HepG2 (cell line): Measurements from ENCODE around the gene PTPN2. TPM values are rescaled to one million over a fixed set of nuclear protein-coding genes. Genes with fewer than 3 reads are reported as not detected.
A peak's percentile ranks its signal among the peaks of the same experiment; 100 is the strongest.

Source experiments
- AGO1 ChIP-seq: fragments of 200-400 bp; formaldehyde crosslinking; IDR thresholded peaks from 2 replicates; pipeline ENCODE4 v1.6.1; 2017; ENCODE audit warnings: mild to moderate bottlenecking, low read depth, low read length, moderate library complexity; ENCODE audit not compliant: poor library complexity, severe bottlenecking
- ATRX ChIP-seq: sonication (generic); formaldehyde crosslinking; IDR thresholded peaks from 2 replicates; pipeline ENCODE4 v1.4.0; 2020; ENCODE audit warnings: missing genetic modification reagents, borderline replicate concordance
- BCL3 ChIP-seq: sonication (generic); formaldehyde crosslinking; IDR thresholded peaks from 2 replicates; pipeline ENCODE4 v1.5.1; 2020; ENCODE audit warnings: mild to moderate bottlenecking, missing genetic modification reagents, moderate library complexity
- BORCS8-MEF2B ChIP-seq: sonication (generic); formaldehyde crosslinking; IDR thresholded peaks from 2 replicates; pipeline ENCODE4 v1.8.0; 2022; ENCODE audit warnings: mild to moderate bottlenecking, missing genetic modification reagents
- FOXO4 ChIP-seq: sonication (generic); formaldehyde crosslinking; conservative IDR thresholded peaks from 2 replicates; pipeline ENCODE4 v1.8.1; 2023; ENCODE audit warnings: missing genetic modification reagents
- GABPA ChIP-seq, 2 experiments: IDR thresholded peaks; 2 replicates each; pipeline ENCODE4 v1.6.1; 2011 to 2016; ENCODE audit warnings: low read depth in 2 of 2, low read length in 1 of 2, missing biosample characterization in 1 of 2, missing genetic modification characterization in 1 of 2
- GFI1 ChIP-seq: sonication (generic); formaldehyde crosslinking; IDR thresholded peaks from 2 replicates; pipeline ENCODE4 v1.5.0; 2020; ENCODE audit warnings: missing genetic modification reagents, mild to moderate bottlenecking, borderline replicate concordance
- KDM1A ChIP-seq: IDR thresholded peaks from 2 replicates; pipeline ENCODE4 v1.6.1; 2016; ENCODE audit warnings: missing compliant biosample characterization
- PCBP1 ChIP-seq: fragments of 200-400 bp; formaldehyde crosslinking; IDR thresholded peaks from 2 replicates; pipeline ENCODE4 v1.6.1; 2017; ENCODE audit warnings: mild to moderate bottlenecking, low read depth, low read length, borderline replicate concordance
- SIN3A ChIP-seq: IDR thresholded peaks from 2 replicates; pipeline ENCODE4 v1.6.1; 2011; ENCODE audit warnings: low read depth, mild to moderate bottlenecking, control low read depth, low read length, borderline replicate concordance
- SMARCE1 ChIP-seq: fragments of 450-650 bp; IDR thresholded peaks from 2 replicates; pipeline ENCODE4 v1.6.1; 2017; ENCODE audit warnings: borderline replicate concordance
- TP53 ChIP-seq: sonication (generic); formaldehyde crosslinking; conservative IDR thresholded peaks from 2 replicates; pipeline ENCODE4 v1.4.0; 2020; ENCODE audit warnings: missing genetic modification reagents
- U2AF2 ChIP-seq: fragments of 200-400 bp; formaldehyde crosslinking; IDR thresholded peaks from 2 replicates; pipeline ENCODE4 v1.6.1; 2017; ENCODE audit warnings: low read depth, mild to moderate bottlenecking, low read length
- ZBTB46 ChIP-seq: sonication (generic); formaldehyde crosslinking; IDR thresholded peaks from 2 replicates; pipeline ENCODE4 v1.4.0; 2020; ENCODE audit warnings: mild to moderate bottlenecking, missing genetic modification reagents, borderline replicate concordance
- ZNF124 ChIP-seq: sonication (generic); formaldehyde crosslinking; IDR thresholded peaks from 2 replicates; pipeline ENCODE4 v1.4.0; 2020; ENCODE audit warnings: missing genetic modification reagents
- ZNF205 ChIP-seq: IDR thresholded peaks from 2 replicates; pipeline ENCODE4 v1.6.1; 2018; ENCODE audit warnings: missing biosample characterization, missing genetic modification reagents
- ZNF207 ChIP-seq: fragments of 450-650 bp; IDR thresholded peaks from 2 replicates; pipeline ENCODE4 v1.6.1; 2016; ENCODE audit warnings: antibody characterized with exemption, borderline replicate concordance
- ZNF253 ChIP-seq: sonication (generic); formaldehyde crosslinking; IDR thresholded peaks from 2 replicates; pipeline ENCODE4 v1.8.0; 2022; ENCODE audit warnings: mild to moderate bottlenecking, missing genetic modification reagents, borderline replicate concordance
- ZNF468 ChIP-seq: sonication (generic); formaldehyde crosslinking; IDR thresholded peaks from 2 replicates; pipeline ENCODE4 v1.8.0; 2022; ENCODE audit warnings: mild to moderate bottlenecking, moderate library complexity, missing genetic modification reagents
- ZNF598 ChIP-seq: sonication (generic); formaldehyde crosslinking; IDR thresholded peaks from 2 replicates; pipeline ENCODE4 v1.5.1; 2020; ENCODE audit warnings: mild to moderate bottlenecking, missing genetic modification reagents, borderline replicate concordance
- ZNF615 ChIP-seq: sonication (generic); formaldehyde crosslinking; IDR thresholded peaks from 2 replicates; pipeline ENCODE4 v1.5.0; 2020; ENCODE audit warnings: mild to moderate bottlenecking, missing genetic modification reagents, borderline replicate concordance
- ZNF678 ChIP-seq: sonication (generic); formaldehyde crosslinking; IDR thresholded peaks from 2 replicates; pipeline ENCODE4 v1.4.0; 2020; ENCODE audit warnings: mild to moderate bottlenecking, missing genetic modification reagents
- ZNF749 ChIP-seq: sonication (generic); formaldehyde crosslinking; IDR thresholded peaks from 2 replicates; pipeline ENCODE4 v1.8.0; 2022; ENCODE audit warnings: mild to moderate bottlenecking, missing genetic modification reagents, moderate library complexity, borderline replicate concordance
- ZNF788 ChIP-seq: sonication (generic); formaldehyde crosslinking; IDR thresholded peaks from 2 replicates; pipeline ENCODE4 v1.5.0; 2020; ENCODE audit warnings: mild to moderate bottlenecking, missing genetic modification reagents, borderline replicate concordance
- ZNF879 ChIP-seq: sonication (generic); formaldehyde crosslinking; IDR thresholded peaks from 2 replicates; pipeline ENCODE4 v1.8.1; 2023; ENCODE audit warnings: missing genetic modification reagents
- ZSCAN21 ChIP-seq: sonication (generic); formaldehyde crosslinking; IDR thresholded peaks from 2 replicates; pipeline ENCODE4 v1.8.0; 2022; ENCODE audit warnings: mild to moderate bottlenecking, missing genetic modification reagents, moderate library complexity, borderline replicate concordance
- polyA plus RNA-seq, 8 experiments: library from polyadenylated mRNA; depleted of rRNA in 3 of 8; stranded (reverse) in 7 of 8; unstranded in 1 of 8; fragments of >200 nt; fragmentation: Illumina TruSeq in 4 of 8; extraction: Trizol in 4 of 8; gene quantifications; 2 replicates each; pipeline versions ENCODE4 v1.2.1 to v1.2.3, GENCODE V29; 2011 to 2016; ENCODE audit warnings: low read depth in 4 of 8, missing spikeins in 1 of 8, mixed read lengths in 1 of 8; ENCODE audit not compliant: insufficient read depth in 1 of 8
- total RNA-seq, 5 experiments: library from RNA; depleted of rRNA; stranded (reverse); fragments of >200 nt; fragmentation: Illumina TruSeq; extraction: Trizol; gene quantifications; 2 replicates each; pipeline ENCODE4 v1.2.3, GENCODE V29; 2016; ENCODE audit warnings: low read depth in 1 of 5

The PTPN2 gene
- total and polyA plus RNA-seq, 2 of the 13 experiments (the other 11 are each of a cell fraction or from before 2014, with no cell fraction given), result 24.9 to 41.5 TPM

GRCh38 chr18:12883684-12884405, at the start of gene PTPN2 (continued):
- no peak for TF ChIP-seq BORCS8-MEF2B (CRISPR knock-in tag)
- peak; percentile 66; the same call in 1 of the 2 replicates for TF ChIP-seq ZNF749 (CRISPR knock-in tag)
- TF ChIP-seq ZNF124 (CRISPR knock-in tag), result no peak
- TF ChIP-seq KDM1A (CRISPR knock-in tag), result no peak
- TF ChIP-seq TP53 (CRISPR knock-in tag), result no peak
- TF ChIP-seq U2AF2, result no peak
- no peak for TF ChIP-seq ZNF615
- peak; percentile 47; the same call in 1 of the 2 replicates for TF ChIP-seq ZNF205 (CRISPR knock-in tag)
- no peak for TF ChIP-seq SMARCE1
- no peak for TF ChIP-seq SIN3A
- 0 out of 2 replicates have a peak, but pooled peaks have one; percentile 62 for TF ChIP-seq PCBP1
- TF ChIP-seq ZNF253, result peak; percentile 76
- peak; percentile 87; the same call in 1 of the 2 replicates for TF ChIP-seq ZSCAN21 (CRISPR knock-in tag)
- TF ChIP-seq ZNF207, result no peak
- TF ChIP-seq ZNF879 (CRISPR knock-in tag), result no peak
- no peak for TF ChIP-seq ZBTB46 (CRISPR knock-in tag)
- peak; percentile 54; the same call in 1 of the 2 replicates for TF ChIP-seq ZNF598 (CRISPR knock-in tag)
- no peak for TF ChIP-seq ATRX (CRISPR knock-in tag)
- TF ChIP-seq ZNF678 (CRISPR knock-in tag), result peak; percentile 52; the same call in 1 of the 2 replicates
- TF ChIP-seq ZNF788 (CRISPR knock-in tag), result peak; percentile 81; the same call in 1 of the 2 replicates
- TF ChIP-seq FOXO4 (CRISPR knock-in tag), result no peak
- TF ChIP-seq ZNF468 (CRISPR knock-in tag), result 0 out of 2 replicates have a peak, but pooled peaks have one; percentile 66
- TF ChIP-seq BCL3 (CRISPR knock-in tag), result peak; percentile 72
- TF ChIP-seq AGO1, result no peak
- peak; percentile 47; the same call in 1 of the 2 replicates for TF ChIP-seq GFI1
- TF ChIP-seq GABPA (IDR thresholded peaks at IDR 0.05; ENCODE audit: low read depth, low read length), result no peak; the same call in 1 of the 2 replicates
- TF ChIP-seq GABPA (CRISPR knock-in tag; IDR thresholded peaks at IDR 0.05; ENCODE audit: low read depth), result peak; percentile 76
